ENCODE results near the gene ASB1. TPM values are rescaled to one million over a fixed set of nuclear protein-coding genes. Genes with fewer than 3 reads are reported as not detected.
A peak's percentile ranks its signal among the peaks of the same experiment; 100 is the strongest.

The ASB1 gene
- total and polyA plus RNA-seq, 2 of the 13 experiments (the other 11 are each of a cell fraction or from before 2014, with no cell fraction given): 48.6 to 49.2 TPM

- TF ChIP-seq LRRFIP1 (CRISPR knock-in tag; conservative IDR thresholded peaks at IDR 0.05): no peak
- 0 out of 2 replicates have a peak, but pooled peaks have one; percentile 24 for TF ChIP-seq HES4 (CRISPR knock-in tag; IDR thresholded peaks at IDR 0.05; ENCODE audit: borderline replicate concordance)
- no peak for TF ChIP-seq NFRKB (IDR thresholded peaks at IDR 0.05)
- no peak for TF ChIP-seq PHB2 (IDR thresholded peaks at IDR 0.05; ENCODE audit: partially characterized antibody)
- no peak for TF ChIP-seq ZNF598 (CRISPR knock-in tag; IDR thresholded peaks at IDR 0.05; ENCODE audit: borderline replicate concordance)
- TF ChIP-seq KDM6A (CRISPR knock-in tag; IDR thresholded peaks at IDR 0.05; ENCODE audit: low read depth): peak; percentile 92
- peak; percentile 98 for TF ChIP-seq ZGPAT (CRISPR knock-in tag; IDR thresholded peaks at IDR 0.05)
- no peak for TF ChIP-seq NFATC3 (CRISPR knock-in tag; IDR thresholded peaks at IDR 0.05)
- no peak for TF ChIP-seq ZNF33A (CRISPR knock-in tag; IDR thresholded peaks at IDR 0.05; ENCODE audit: borderline replicate concordance)
- TF ChIP-seq DBP (CRISPR knock-in tag; IDR thresholded peaks at IDR 0.05; ENCODE audit: not compliant biosample characterization): peak; percentile 76
- peak; percentile 99 for TF ChIP-seq ZNF580 (CRISPR knock-in tag; IDR thresholded peaks at IDR 0.05; ENCODE audit: borderline replicate concordance, low read depth)
- no peak for TF ChIP-seq SETDB1 (CRISPR knock-in tag; IDR thresholded peaks at IDR 0.05; ENCODE audit: borderline replicate concordance)
- no peak for TF ChIP-seq ZNF546 (CRISPR knock-in tag; conservative IDR thresholded peaks at IDR 0.05)
- no peak for TF ChIP-seq PLRG1 (conservative IDR thresholded peaks at IDR 0.05)
- TF ChIP-seq TEAD3 (CRISPR knock-in tag; optimal IDR thresholded peaks at IDR 0.05; ENCODE audit: borderline replicate concordance): peak; percentile 95
- peak; percentile 96; the same call in 1 of the 2 replicates for TF ChIP-seq CC2D1A (CRISPR knock-in tag; IDR thresholded peaks at IDR 0.05)
- TF ChIP-seq IKZF1 (IDR thresholded peaks at IDR 0.05): no peak
- peak; percentile 90 for TF ChIP-seq KMT2A (CRISPR knock-in tag; IDR thresholded peaks at IDR 0.05)
- TF ChIP-seq DMAP1 (CRISPR knock-in tag; IDR thresholded peaks at IDR 0.05): peak; percentile 97
- peak; percentile 95 for TF ChIP-seq ATF2 (CRISPR knock-in tag; IDR thresholded peaks at IDR 0.05)
- TF ChIP-seq REST (IDR thresholded peaks at IDR 0.05; ENCODE audit: borderline replicate concordance in 1 of 2, low read depth in 1 of 2, low read length in 2 of 2): peak in 1 of 2 experiments; percentile 67; a peak in 1 of 4 replicates
- TF ChIP-seq ZNF839 (CRISPR knock-in tag; IDR thresholded peaks at IDR 0.05; ENCODE audit: borderline replicate concordance): no peak
Measured at GRCh38 chr2:238449909-238450417, 23.2 kb downstream of the ASB1 start (continued).

All from HepG2 (cell line).